ENCODE data around the gene TXNRD1. TPM values are rescaled to one million over a fixed set of nuclear protein-coding genes. Genes with fewer than 3 reads are reported as not detected.
"Not testable (repeated sequence)": the region's sequence is repeated elsewhere in the genome, so short reads cannot be mapped to it uniquely, and the experiment has no call there.

TXNRD1 gene
- total RNA-seq, 1 donor from 2014 or later = 72.0 TPM

DNA sequence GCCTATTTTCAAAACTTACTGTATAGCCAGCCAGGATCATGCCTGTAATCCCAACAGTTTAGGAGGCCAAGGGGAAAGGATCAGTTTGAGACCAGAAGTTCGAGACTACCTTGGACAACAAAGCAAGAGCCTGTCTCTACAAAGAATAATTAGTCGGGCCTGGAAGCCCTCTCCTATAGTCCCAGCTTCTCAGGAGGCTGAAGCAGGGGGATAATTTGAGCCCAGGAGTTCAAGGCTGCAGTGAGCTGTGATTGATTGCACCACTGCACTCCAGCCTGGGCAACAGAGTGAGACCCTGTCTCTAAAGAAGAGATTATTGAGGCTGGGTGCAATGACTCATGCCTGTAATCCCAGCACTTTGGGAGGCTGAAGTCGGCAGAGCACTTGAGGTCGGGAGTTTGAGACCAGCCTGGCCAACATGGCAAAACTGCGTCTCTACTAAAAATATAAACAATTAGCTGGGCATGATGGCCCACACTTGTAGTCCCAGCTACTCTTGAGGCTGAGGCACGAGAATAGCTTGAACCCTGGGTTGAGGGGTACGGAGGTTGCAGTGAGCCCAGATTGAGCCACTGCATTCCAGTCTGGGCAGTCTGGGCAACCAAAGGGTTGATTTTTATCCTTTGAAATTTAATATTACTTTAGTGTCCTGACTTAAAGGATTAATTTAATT lies 102.1 kb downstream of the TXNRD1 start:
- CTCF ChIA-PET = interaction anchor here (1.1 kb wide), 1 partner anchor 8 kb away, joined by 3 read pairs; no protein-coding TSS in a partner anchor
- peaks cover 88% of the 10 kb centered on the region for H3K36me3 Mint-ChIP-seq (ENCODE audit: low read depth)
- H3K27me3 Mint-ChIP-seq = no peaks in the 10 kb centered on the region
- H3K9me3 Mint-ChIP-seq = no peaks in the 10 kb centered on the region
- H3K27ac Mint-ChIP-seq = no peak overlapping the region
- ATAC-seq (ENCODE audit: low read depth) (no peak), DNase-seq (no peak)
- no peak overlapping the region for H3K4me3 Mint-ChIP-seq
- H3K4me1 Mint-ChIP-seq = no peaks in the 10 kb centered on the region
- intact Hi-C loops (cut with micrococcal nuclease) = no loop called here
- POLR2A ChIA-PET = no interaction called here
- TF ChIP-seq, protein P1, sequence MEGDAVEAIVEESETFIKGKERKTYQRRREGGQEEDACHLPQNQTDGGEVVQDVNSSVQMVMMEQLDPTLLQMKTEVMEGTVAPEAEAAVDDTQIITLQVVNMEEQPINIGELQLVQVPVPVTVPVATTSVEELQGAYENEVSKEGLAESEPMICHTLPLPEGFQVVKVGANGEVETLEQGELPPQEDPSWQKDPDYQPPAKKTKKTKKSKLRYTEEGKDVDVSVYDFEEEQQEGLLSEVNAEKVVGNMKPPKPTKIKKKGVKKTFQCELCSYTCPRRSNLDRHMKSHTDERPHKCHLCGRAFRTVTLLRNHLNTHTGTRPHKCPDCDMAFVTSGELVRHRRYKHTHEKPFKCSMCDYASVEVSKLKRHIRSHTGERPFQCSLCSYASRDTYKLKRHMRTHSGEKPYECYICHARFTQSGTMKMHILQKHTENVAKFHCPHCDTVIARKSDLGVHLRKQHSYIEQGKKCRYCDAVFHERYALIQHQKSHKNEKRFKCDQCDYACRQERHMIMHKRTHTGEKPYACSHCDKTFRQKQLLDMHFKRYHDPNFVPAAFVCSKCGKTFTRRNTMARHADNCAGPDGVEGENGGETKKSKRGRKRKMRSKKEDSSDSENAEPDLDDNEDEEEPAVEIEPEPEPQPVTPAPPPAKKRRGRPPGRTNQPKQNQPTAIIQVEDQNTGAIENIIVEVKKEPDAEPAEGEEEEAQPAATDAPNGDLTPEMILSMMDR (IDR thresholded peaks at IDR 0.05) = no peak

DNA sequence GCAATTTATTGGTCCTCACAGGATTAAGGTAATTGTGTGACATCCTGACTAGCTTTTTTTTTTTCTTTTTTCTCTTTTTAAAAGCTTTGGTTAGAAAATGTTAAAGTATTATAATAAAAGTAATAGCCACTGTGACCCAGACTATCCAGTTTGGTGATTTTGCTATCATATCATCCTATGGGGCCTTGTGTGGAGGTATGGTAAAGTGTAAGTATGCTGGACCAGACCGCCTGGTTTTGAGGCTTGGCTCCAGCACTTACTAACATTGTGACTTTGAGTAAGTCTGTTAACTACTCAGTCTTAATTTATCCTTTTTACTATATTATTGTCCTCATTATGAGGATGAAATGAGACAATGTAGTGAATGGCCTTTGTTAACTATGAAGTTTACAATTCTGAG lies 103.4 kb downstream of the TXNRD1 start:
- Mint-ChIP-seq H3K27me3 (no peaks in the 10 kb centered on the region), H3K4me1 (no peaks in the 10 kb centered on the region), H3K36me3 (ENCODE audit: low read depth) (peaks cover 79% of the 10 kb centered on the region), H3K27ac (no peak overlapping the region), H3K9me3 (no peaks in the 10 kb centered on the region), H3K4me3 (no peak overlapping the region)
- ATAC-seq (ENCODE audit: low read depth) (no peak), DNase-seq (no peak)
- TF ChIP-seq, protein P1 (IDR thresholded peaks at IDR 0.05) = no peak
- CTCF ChIA-PET = no interaction called here
- POLR2A ChIA-PET = no interaction called here
- intact Hi-C loops (cut with micrococcal nuclease) = no loop called here

DNA sequence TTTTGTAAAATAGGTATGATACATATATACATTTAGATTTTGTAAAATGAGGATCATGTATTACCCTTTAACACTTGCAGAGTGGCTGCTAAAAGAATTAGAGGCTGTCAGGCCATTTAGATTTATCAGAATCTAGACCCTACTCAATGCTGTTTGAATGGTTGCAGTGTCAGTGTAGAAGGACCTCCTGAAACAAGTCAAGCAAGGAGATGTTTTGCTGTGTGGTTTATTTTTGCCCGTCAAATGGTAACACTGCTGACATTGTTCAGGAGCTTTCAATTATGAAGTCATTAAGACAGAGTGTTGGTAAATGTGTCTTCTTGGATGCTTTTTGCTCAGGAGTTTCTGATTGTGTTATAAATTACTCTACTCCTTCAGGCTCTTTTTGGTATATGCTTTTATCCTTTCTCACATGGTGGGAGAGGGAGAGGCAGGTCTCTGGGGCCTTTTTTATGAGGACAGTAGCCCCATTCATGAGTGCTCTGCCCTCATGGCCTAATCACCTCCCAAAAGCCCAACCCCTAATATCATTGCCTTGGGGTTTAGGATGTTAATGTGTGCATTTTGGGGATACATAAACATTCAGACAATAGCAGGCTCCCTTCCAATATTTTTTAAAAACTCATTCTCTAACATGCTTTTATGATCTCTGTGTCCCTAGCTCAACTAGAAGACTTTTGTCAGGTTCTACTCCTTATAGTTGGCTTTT lies 104.5 kb downstream of the TXNRD1 start:
- ATAC-seq (ENCODE audit: low read depth) = no peak
- H3K27ac Mint-ChIP-seq = no peak overlapping the region
- no peaks in the 10 kb centered on the region for H3K4me1 Mint-ChIP-seq
- TF ChIP-seq, protein P1 (IDR thresholded peaks at IDR 0.05) = no peak
- POLR2A ChIA-PET = interaction anchor here (0.7 kb wide), 1 partner anchor 26 kb away, joined by 3 read pairs; no protein-coding TSS in a partner anchor
- no peak overlapping the region for H3K4me3 Mint-ChIP-seq
- H3K36me3 Mint-ChIP-seq (ENCODE audit: low read depth) = peaks cover 78% of the 10 kb centered on the region
- intact Hi-C loops (cut with micrococcal nuclease) = loop anchor here (10.0 kb wide), 1 partner anchor 815 kb away; no protein-coding TSS in a partner anchor
- CTCF ChIA-PET = interaction anchor here (1.5 kb wide), 1 partner anchor 62 kb away, joined by 4 read pairs; no protein-coding TSS in a partner anchor
- no peak for DNase-seq
- no peaks in the 10 kb centered on the region for H3K27me3 Mint-ChIP-seq
- no peaks in the 10 kb centered on the region for H3K9me3 Mint-ChIP-seq

DNA sequence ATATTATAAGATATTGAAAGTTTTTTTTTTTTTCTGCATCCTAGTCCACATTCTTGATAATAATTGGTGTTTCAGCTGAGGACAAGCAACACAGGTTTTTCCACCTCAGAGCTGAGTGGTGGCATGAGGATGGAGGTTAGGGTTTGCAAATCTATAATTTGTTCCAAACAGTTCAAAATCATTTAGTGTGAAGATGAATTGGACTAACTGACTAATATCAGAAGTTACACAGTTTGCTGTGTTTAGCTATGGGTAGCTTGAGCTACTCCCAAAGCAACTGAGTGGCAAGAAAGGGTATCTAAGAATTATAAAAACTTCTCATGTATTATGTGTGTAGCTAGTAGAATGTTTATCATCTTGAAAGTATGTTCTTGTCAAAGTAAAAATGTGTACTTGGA lies 105.0 kb downstream of the TXNRD1 start:
- Mint-ChIP-seq H3K4me3 (no peak overlapping the region), H3K4me1 (no peaks in the 10 kb centered on the region), H3K27ac (no peak overlapping the region), H3K27me3 (no peaks in the 10 kb centered on the region), H3K9me3 (no peaks in the 10 kb centered on the region), H3K36me3 (ENCODE audit: low read depth) (peaks cover 77% of the 10 kb centered on the region)
- TF ChIP-seq, protein P1 (IDR thresholded peaks at IDR 0.05) = no peak
- CTCF ChIA-PET = interaction anchor here (1.5 kb wide), 1 partner anchor 61 kb away, joined by 4 read pairs; no protein-coding TSS in a partner anchor
- POLR2A ChIA-PET = interaction anchor here (0.7 kb wide), 1 partner anchor 27 kb away, joined by 3 read pairs; no protein-coding TSS in a partner anchor
- intact Hi-C loops (cut with micrococcal nuclease) = loop anchor here (10.0 kb wide), 1 partner anchor 814 kb away; no protein-coding TSS in a partner anchor
- ATAC-seq (ENCODE audit: low read depth) = no peak
- DNase-seq = no peak

DNA sequence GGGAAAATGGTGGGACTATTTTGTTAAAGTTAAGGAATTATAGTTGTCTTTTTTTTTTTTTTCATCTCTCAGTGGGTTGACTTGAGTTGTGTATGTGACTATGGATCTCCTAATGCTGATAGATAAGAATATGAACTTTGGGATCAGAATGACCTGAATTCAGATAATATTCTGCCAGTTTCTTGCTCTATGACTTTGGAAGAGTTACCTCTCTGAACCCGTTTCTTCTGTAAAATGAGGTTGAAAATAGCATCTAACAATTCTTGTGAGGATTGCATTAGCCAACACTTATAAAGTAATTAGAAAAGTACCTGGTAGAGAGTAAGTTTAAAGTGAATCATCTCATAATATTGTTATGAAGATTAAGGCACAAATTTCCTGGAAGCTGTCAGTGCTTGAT lies 106.4 kb downstream of the TXNRD1 start:
- no peak for ATAC-seq (ENCODE audit: low read depth)
- no peak overlapping the region for H3K4me3 Mint-ChIP-seq
- TF ChIP-seq, protein P1 (IDR thresholded peaks at IDR 0.05) = no peak
- H3K27me3 Mint-ChIP-seq = no peaks in the 10 kb centered on the region
- no peaks in the 10 kb centered on the region for H3K4me1 Mint-ChIP-seq
- H3K36me3 Mint-ChIP-seq (ENCODE audit: low read depth) = peaks cover 79% of the 10 kb centered on the region
- DNase-seq = no peak
- no peaks in the 10 kb centered on the region for H3K9me3 Mint-ChIP-seq
- H3K27ac Mint-ChIP-seq = no peak overlapping the region
- CTCF ChIA-PET = interaction anchor here (1.5 kb wide), 1 partner anchor 60 kb away, joined by 4 read pairs; no protein-coding TSS in a partner anchor
- POLR2A ChIA-PET = no interaction called here
- intact Hi-C loops (cut with micrococcal nuclease) = loop anchor here (10.0 kb wide), 1 partner anchor 813 kb away; no protein-coding TSS in a partner anchor

DNA sequence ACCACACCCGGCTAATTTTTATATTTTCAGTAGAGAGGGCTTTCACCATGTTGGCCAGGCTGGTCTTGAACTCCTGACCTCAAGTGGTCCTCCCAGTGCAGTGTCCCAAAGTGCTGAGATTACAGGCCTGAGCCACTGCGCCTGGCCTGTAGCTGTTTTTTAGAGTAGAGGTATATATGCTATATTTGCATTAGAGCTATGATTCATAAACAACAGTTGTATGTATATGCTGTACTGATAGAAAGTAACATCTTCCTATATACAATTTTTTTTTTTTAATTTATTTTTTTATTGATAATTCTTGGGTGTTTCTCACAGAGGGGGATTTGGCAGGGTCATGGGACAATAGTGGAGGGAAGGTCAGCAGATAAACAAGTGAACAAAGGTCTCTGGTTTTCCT lies 107.0 kb downstream of the TXNRD1 start:
- ATAC-seq (ENCODE audit: low read depth); POLR2A ChIA-PET; H3K9me3 Mint-ChIP-seq; CTCF ChIA-PET; H3K27ac Mint-ChIP-seq; H3K4me3 Mint-ChIP-seq; H3K27me3 Mint-ChIP-seq; DNase-seq; H3K4me1 Mint-ChIP-seq: not testable (repeated sequence)
- intact Hi-C loops (cut with micrococcal nuclease) = loop anchor here (10.0 kb wide), 1 partner anchor 812 kb away; no protein-coding TSS in a partner anchor
- H3K36me3 Mint-ChIP-seq (ENCODE audit: low read depth) = peaks cover 79% of the 10 kb centered on the region

All from activated B cell treated with CpG ODN at 0.5 μM for 24 hours (primary cell).